SK-N-SH treated with all-trans-retinoic acid at 6 μM for 48 hours (cell line): ENCODE results near the gene EFL1.
A peak's percentile ranks its signal among the peaks of the same experiment; 100 is the strongest.

ENCODE experiments used
- ATAC-seq: fragments of 200-7000 bp; cut with Tn5 transposase; 3 replicates; pipeline ENCODE4 v1.9.1; 2020; ENCODE audit warnings: mild to moderate bottlenecking, moderate library complexity
- ARNTL ChIP-seq: fragments of 450-650 bp; formaldehyde crosslinking; IDR thresholded peaks from 2 replicates; pipeline ENCODE4 v1.5.0; 2020; ENCODE audit warnings: low read depth, mild to moderate bottlenecking, moderate library complexity, borderline replicate concordance
- BACH2 ChIP-seq: fragments of 250-450 bp; sonication (Bioruptor Pico); IDR thresholded peaks from 2 replicates; pipeline ENCODE4 v1.9.0; 2021; ENCODE audit warnings: mild to moderate bottlenecking, borderline replicate concordance
- CREB5 ChIP-seq: fragments of 250-450 bp; sonication (Bioruptor Pico); IDR thresholded peaks from 2 replicates; pipeline ENCODE4 v1.5.1; 2020; ENCODE audit warnings: low read depth, mild to moderate bottlenecking, moderate library complexity
- CSDC2 ChIP-seq: fragments of 250-450 bp; sonication (Bioruptor Pico); IDR thresholded peaks from 2 replicates; pipeline ENCODE4 v1.5.0; 2020; ENCODE audit warnings: mild to moderate bottlenecking, moderate library complexity
- CSRNP3 ChIP-seq: fragments of 250-450 bp; sonication (Bioruptor Pico); IDR thresholded peaks from 2 replicates; pipeline ENCODE4 v1.5.1; 2021; ENCODE audit warnings: mild to moderate bottlenecking, moderate library complexity
- ESRRG ChIP-seq: fragments of 250-450 bp; sonication (Bioruptor Pico); IDR thresholded peaks from 2 replicates; pipeline ENCODE4 v1.6.1; 2021; ENCODE audit warnings: mild to moderate bottlenecking
- GLIS3 ChIP-seq: fragments of 250-450 bp; sonication (Bioruptor Pico); IDR thresholded peaks from 2 replicates; pipeline ENCODE4 v1.5.0; 2020; ENCODE audit warnings: mild to moderate bottlenecking, moderate library complexity
- ISL1 ChIP-seq: fragments of 250-450 bp; sonication (Bioruptor Pico); IDR thresholded peaks from 2 replicates; pipeline ENCODE4 v2.1.2; 2022; ENCODE audit warnings: mild to moderate bottlenecking, moderate library complexity
- OSR1 ChIP-seq: fragments of 250-450 bp; sonication (Bioruptor Pico); IDR thresholded peaks from 2 replicates; pipeline ENCODE4 v1.8.0; 2022; ENCODE audit warnings: moderate library complexity, mild to moderate bottlenecking, inconsistent platforms
- PPARA ChIP-seq: fragments of 250-450 bp; sonication (Bioruptor Pico); IDR thresholded peaks from 2 replicates; pipeline ENCODE4 v1.5.0; 2020; ENCODE audit warnings: mild to moderate bottlenecking, borderline replicate concordance
- TCF4 ChIP-seq: fragments of 250-450 bp; sonication (Bioruptor Pico); IDR thresholded peaks from 2 replicates; pipeline ENCODE4 v1.8.0; 2021; ENCODE audit warnings: mild to moderate bottlenecking, moderate library complexity, borderline replicate concordance
- TOX ChIP-seq: fragments of 250-450 bp; sonication (Bioruptor Pico); IDR thresholded peaks from 2 replicates; pipeline ENCODE4 v1.8.0; 2021; ENCODE audit warnings: mild to moderate bottlenecking, moderate library complexity, borderline replicate concordance
- TSHZ2 ChIP-seq: fragments of 250-450 bp; sonication (Bioruptor Pico); IDR thresholded peaks from 2 replicates; pipeline ENCODE4 v1.5.0; 2020; ENCODE audit warnings: mild to moderate bottlenecking, moderate library complexity
- ZC3H10 ChIP-seq: fragments of 250-450 bp; sonication (Bioruptor Pico); IDR thresholded peaks from 2 replicates; pipeline ENCODE4 v1.5.1; 2021; ENCODE audit warnings: mild to moderate bottlenecking, moderate library complexity
- ZFP3 ChIP-seq: fragments of 250-450 bp; sonication (Bioruptor Pico); IDR thresholded peaks from 2 replicates; pipeline ENCODE4 v1.5.0; 2020; ENCODE audit warnings: mild to moderate bottlenecking, moderate library complexity
- ZNF565 ChIP-seq: fragments of 450-650 bp; formaldehyde crosslinking; conservative IDR thresholded peaks from 2 replicates; pipeline ENCODE4 v1.5.0; 2020; ENCODE audit warnings: low read depth, mild to moderate bottlenecking, moderate library complexity
- ZNF70 ChIP-seq: fragments of 450-650 bp; formaldehyde crosslinking; IDR thresholded peaks from 2 replicates; pipeline ENCODE4 v1.5.0; 2020; ENCODE audit warnings: mild to moderate bottlenecking, moderate library complexity
- TF ChIP-seq, protein P1 (sequence below): fragments of 250-450 bp; sonication (Bioruptor Pico); IDR thresholded peaks from 2 replicates; pipeline ENCODE4 v1.8.0; 2020; ENCODE audit warnings: mild to moderate bottlenecking, moderate library complexity, borderline replicate concordance
- TF ChIP-seq, protein P2 (sequence below): fragments of 250-450 bp; sonication (Bioruptor Pico); IDR thresholded peaks from 2 replicates; pipeline ENCODE4 v1.8.0; 2021; ENCODE audit warnings: low read depth, mild to moderate bottlenecking, moderate library complexity, borderline replicate concordance

Gene EFL1

GRCh38 chr15:82168296-82168695 is 94.2 kb downstream of the EFL1 start:
- no peak for ATAC-seq

GRCh38 chr15:82165948-82166376 is 96.6 kb downstream of the EFL1 start:
- ATAC-seq, result no peak; the same call in 2 of the 3 replicates
- TF ChIP-seq OSR1 (CRISPR knock-in tag) (no peak), TSHZ2 (0 out of 2 replicates have a peak, but pooled peaks have one; percentile 55), ZNF70 (peak; percentile 14; the same call in 1 of the 2 replicates), TCF4 (CRISPR knock-in tag) (peak; percentile 87), BACH2 (no peak)

More at GRCh38 chr15:82168296-82168695, 94.2 kb downstream of the EFL1 start:
- TF ChIP-seq, protein P1, sequence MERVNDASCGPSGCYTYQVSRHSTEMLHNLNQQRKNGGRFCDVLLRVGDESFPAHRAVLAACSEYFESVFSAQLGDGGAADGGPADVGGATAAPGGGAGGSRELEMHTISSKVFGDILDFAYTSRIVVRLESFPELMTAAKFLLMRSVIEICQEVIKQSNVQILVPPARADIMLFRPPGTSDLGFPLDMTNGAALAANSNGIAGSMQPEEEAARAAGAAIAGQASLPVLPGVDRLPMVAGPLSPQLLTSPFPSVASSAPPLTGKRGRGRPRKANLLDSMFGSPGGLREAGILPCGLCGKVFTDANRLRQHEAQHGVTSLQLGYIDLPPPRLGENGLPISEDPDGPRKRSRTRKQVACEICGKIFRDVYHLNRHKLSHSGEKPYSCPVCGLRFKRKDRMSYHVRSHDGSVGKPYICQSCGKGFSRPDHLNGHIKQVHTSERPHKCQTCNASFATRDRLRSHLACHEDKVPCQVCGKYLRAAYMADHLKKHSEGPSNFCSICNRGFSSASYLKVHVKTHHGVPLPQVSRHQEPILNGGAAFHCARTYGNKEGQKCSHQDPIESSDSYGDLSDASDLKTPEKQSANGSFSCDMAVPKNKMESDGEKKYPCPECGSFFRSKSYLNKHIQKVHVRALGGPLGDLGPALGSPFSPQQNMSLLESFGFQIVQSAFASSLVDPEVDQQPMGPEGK (CRISPR knock-in tag), result no peak
- TF ChIP-seq ZFP3 (CRISPR knock-in tag), result no peak
- TF ChIP-seq ZC3H10 (CRISPR knock-in tag), result no peak
- TF ChIP-seq CSDC2 (CRISPR knock-in tag), result no peak
- no peak for TF ChIP-seq PPARA
- no peak for TF ChIP-seq GLIS3
- no peak for TF ChIP-seq ISL1
- TF ChIP-seq CSRNP3 (CRISPR knock-in tag), result no peak
- no peak for TF ChIP-seq ZNF70
- TF ChIP-seq ZNF565, result no peak
- TF ChIP-seq ARNTL (CRISPR knock-in tag), result no peak
- no peak for TF ChIP-seq TCF4 (CRISPR knock-in tag)
- TF ChIP-seq, protein P2, sequence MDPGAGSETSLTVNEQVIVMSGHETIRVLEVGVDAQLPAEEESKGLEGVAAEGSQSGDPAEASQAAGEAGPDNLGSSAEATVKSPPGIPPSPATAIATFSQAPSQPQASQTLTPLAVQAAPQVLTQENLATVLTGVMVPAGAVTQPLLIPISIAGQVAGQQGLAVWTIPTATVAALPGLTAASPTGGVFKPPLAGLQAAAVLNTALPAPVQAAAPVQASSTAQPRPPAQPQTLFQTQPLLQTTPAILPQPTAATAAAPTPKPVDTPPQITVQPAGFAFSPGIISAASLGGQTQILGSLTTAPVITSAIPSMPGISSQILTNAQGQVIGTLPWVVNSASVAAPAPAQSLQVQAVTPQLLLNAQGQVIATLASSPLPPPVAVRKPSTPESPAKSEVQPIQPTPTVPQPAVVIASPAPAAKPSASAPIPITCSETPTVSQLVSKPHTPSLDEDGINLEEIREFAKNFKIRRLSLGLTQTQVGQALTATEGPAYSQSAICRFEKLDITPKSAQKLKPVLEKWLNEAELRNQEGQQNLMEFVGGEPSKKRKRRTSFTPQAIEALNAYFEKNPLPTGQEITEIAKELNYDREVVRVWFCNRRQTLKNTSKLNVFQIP (CRISPR knock-in tag), result no peak
- no peak for TF ChIP-seq TOX (CRISPR knock-in tag)
- TF ChIP-seq CREB5, result no peak
- TF ChIP-seq TSHZ2, result no peak
- TF ChIP-seq BACH2, result no peak
- TF ChIP-seq ESRRG (CRISPR knock-in tag), result no peak
